ENCODE data around the gene NPR2.

The NPR2 gene

GRCh38 chr9:35820076-35820475, 28.7 kb downstream of the NPR2 start (continued):
- TF ChIP-seq PATZ1 (CRISPR knock-in tag; IDR thresholded peaks at IDR 0.05; ENCODE audit: borderline replicate concordance) (no peak), POU6F1 (CRISPR knock-in tag; IDR thresholded peaks at IDR 0.05; ENCODE audit: borderline replicate concordance, low read depth) (no peak)

GRCh38 chr9:35822926-35823325, 31.5 kb downstream of the NPR2 start:
- no peak for TF ChIP-seq PPARA (CRISPR knock-in tag; IDR thresholded peaks at IDR 0.05; ENCODE audit: borderline replicate concordance)
- no peak for TF ChIP-seq TOX (CRISPR knock-in tag; IDR thresholded peaks at IDR 0.05; ENCODE audit: borderline replicate concordance)
- TF ChIP-seq GLIS3 (CRISPR knock-in tag; IDR thresholded peaks at IDR 0.05) = no peak
- no peak for TF ChIP-seq TSHZ2 (CRISPR knock-in tag; IDR thresholded peaks at IDR 0.05)
- TF ChIP-seq PATZ1 (CRISPR knock-in tag; IDR thresholded peaks at IDR 0.05; ENCODE audit: borderline replicate concordance) = no peak
- no peak for TF ChIP-seq ISL1 (CRISPR knock-in tag; IDR thresholded peaks at IDR 0.05)
- no peak for TF ChIP-seq ESRRG (CRISPR knock-in tag; IDR thresholded peaks at IDR 0.05)
- TF ChIP-seq ZC3H10 (CRISPR knock-in tag; IDR thresholded peaks at IDR 0.05) = no peak
- no peak for TF ChIP-seq ZNF565 (CRISPR knock-in tag; conservative IDR thresholded peaks at IDR 0.05; ENCODE audit: low read depth)
- no peak for TF ChIP-seq ARNTL (CRISPR knock-in tag; IDR thresholded peaks at IDR 0.05; ENCODE audit: borderline replicate concordance, low read depth)
- TF ChIP-seq OSR1 (CRISPR knock-in tag; IDR thresholded peaks at IDR 0.05) = no peak
- no peak for TF ChIP-seq POU6F1 (CRISPR knock-in tag; IDR thresholded peaks at IDR 0.05; ENCODE audit: borderline replicate concordance, low read depth)
- no peak for TF ChIP-seq ZNF70 (CRISPR knock-in tag; IDR thresholded peaks at IDR 0.05)
- no peak for TF ChIP-seq CSDC2 (CRISPR knock-in tag; IDR thresholded peaks at IDR 0.05)
- no peak for ATAC-seq

- TF ChIP-seq POU6F1 (CRISPR knock-in tag; IDR thresholded peaks at IDR 0.05; ENCODE audit: borderline replicate concordance, low read depth) = no peak
- no peak for TF ChIP-seq ZC3H10 (CRISPR knock-in tag; IDR thresholded peaks at IDR 0.05)
- no peak for TF ChIP-seq TOX (CRISPR knock-in tag; IDR thresholded peaks at IDR 0.05; ENCODE audit: borderline replicate concordance)
- no peak for TF ChIP-seq CSDC2 (CRISPR knock-in tag; IDR thresholded peaks at IDR 0.05)
- no peak for TF ChIP-seq ZFP30 (CRISPR knock-in tag; IDR thresholded peaks at IDR 0.05)
- TF ChIP-seq ZNF565 (CRISPR knock-in tag; conservative IDR thresholded peaks at IDR 0.05; ENCODE audit: low read depth) = no peak
- TF ChIP-seq TSHZ2 (CRISPR knock-in tag; IDR thresholded peaks at IDR 0.05) = no peak
- TF ChIP-seq GLIS3 (CRISPR knock-in tag; IDR thresholded peaks at IDR 0.05) = no peak
- peak; percentile 65 for ATAC-seq
Measured at GRCh38 chr9:35826071-35826701, 34.8 kb downstream of the NPR2 start.
